ENCODE results near the gene VN1R5.

DNA sequence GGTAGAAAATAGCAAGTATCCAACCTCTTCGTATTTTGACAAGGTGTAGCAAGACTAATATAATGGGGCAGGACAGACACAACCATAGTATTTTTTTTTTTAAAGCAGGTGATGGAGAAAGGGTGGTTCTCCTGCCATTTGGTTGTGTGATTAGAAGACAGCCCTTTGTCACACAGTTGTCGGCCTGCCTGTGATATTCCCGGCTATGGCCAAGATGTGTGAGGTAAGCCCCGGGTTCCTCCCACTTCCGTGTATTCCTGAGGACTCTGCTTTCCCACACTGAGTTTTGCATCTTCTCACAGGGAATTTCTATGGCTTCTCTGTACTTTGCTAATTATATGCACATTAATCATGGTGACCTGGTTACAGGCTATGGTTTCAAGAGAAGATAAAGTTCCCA lies 39.9 kb downstream of the VN1R5 start:
- TF ChIP-seq, protein P1, sequence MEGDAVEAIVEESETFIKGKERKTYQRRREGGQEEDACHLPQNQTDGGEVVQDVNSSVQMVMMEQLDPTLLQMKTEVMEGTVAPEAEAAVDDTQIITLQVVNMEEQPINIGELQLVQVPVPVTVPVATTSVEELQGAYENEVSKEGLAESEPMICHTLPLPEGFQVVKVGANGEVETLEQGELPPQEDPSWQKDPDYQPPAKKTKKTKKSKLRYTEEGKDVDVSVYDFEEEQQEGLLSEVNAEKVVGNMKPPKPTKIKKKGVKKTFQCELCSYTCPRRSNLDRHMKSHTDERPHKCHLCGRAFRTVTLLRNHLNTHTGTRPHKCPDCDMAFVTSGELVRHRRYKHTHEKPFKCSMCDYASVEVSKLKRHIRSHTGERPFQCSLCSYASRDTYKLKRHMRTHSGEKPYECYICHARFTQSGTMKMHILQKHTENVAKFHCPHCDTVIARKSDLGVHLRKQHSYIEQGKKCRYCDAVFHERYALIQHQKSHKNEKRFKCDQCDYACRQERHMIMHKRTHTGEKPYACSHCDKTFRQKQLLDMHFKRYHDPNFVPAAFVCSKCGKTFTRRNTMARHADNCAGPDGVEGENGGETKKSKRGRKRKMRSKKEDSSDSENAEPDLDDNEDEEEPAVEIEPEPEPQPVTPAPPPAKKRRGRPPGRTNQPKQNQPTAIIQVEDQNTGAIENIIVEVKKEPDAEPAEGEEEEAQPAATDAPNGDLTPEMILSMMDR (conservative IDR thresholded peaks at IDR 0.05; ENCODE audit: low read length): no peak
- no peak for TF ChIP-seq EZH2phosphoT487 (IDR thresholded peaks at IDR 0.05; ENCODE audit: borderline replicate concordance, low read depth, low read length)
